HG03442 (cell line): ENCODE measurements around the gene VLDLR.
A peak's percentile ranks its signal among the peaks of the same experiment; 100 is the strongest.

ENCODE experiments used
- ATAC-seq: cut with Tn5 transposase; IDR thresholded peaks from one replicate; pipeline ENCODE4 v1.9.1; 2021; ENCODE audit warnings: mild to moderate bottlenecking, moderate library complexity; ENCODE audit not compliant: unreplicated experiment

The VLDLR gene

GRCh38 chr9:2662496-2662895 lies 40.9 kb downstream of the VLDLR start:
- no peak for ATAC-seq

GRCh38 chr9:2663461-2664173 lies 42.0 kb downstream of the VLDLR start:
- ATAC-seq, result no peak

GRCh38 chr9:2664174-2665065 lies 42.8 kb downstream of the VLDLR start:
- no peak for ATAC-seq

GRCh38 chr9:2666569-2666968 lies 45.0 kb downstream of the VLDLR start:
- no peak for ATAC-seq

GRCh38 chr9:2673161-2673560 lies 51.6 kb downstream of the VLDLR start:
- ATAC-seq, result no peak

- ATAC-seq, result no peak
These were observed 52.7 kb downstream of the VLDLR start for GRCh38 chr9:2674141-2674824.

GRCh38 chr9:2675834-2676233 lies 54.2 kb downstream of the VLDLR start:
- ATAC-seq, result no peak

GRCh38 chr9:2676466-2676865 lies 54.9 kb downstream of the VLDLR start:
- ATAC-seq, result no peak

- no peak for ATAC-seq
These were observed 56.6 kb downstream of the VLDLR start for GRCh38 chr9:2677915-2678889.

GRCh38 chr9:2679011-2679410 lies 57.4 kb downstream of the VLDLR start:
- no peak for ATAC-seq

GRCh38 chr9:2681981-2682380 lies 60.4 kb downstream of the VLDLR start:
- ATAC-seq, result no peak

- ATAC-seq, result no peak
These were observed 65.3 kb downstream of the VLDLR start for GRCh38 chr9:2686911-2687310.

- ATAC-seq, result no peak
These were observed 67.0 kb downstream of the VLDLR start for GRCh38 chr9:2688636-2689035.

GRCh38 chr9:2691212-2691611 lies 69.6 kb downstream of the VLDLR start:
- no peak for ATAC-seq

GRCh38 chr9:2691626-2692025 lies 70.0 kb downstream of the VLDLR start:
- ATAC-seq, result no peak

GRCh38 chr9:2693056-2693455 lies 71.5 kb downstream of the VLDLR start:
- no peak for ATAC-seq

GRCh38 chr9:2697492-2697891 lies 75.9 kb downstream of the VLDLR start:
- ATAC-seq, result peak; percentile 79

GRCh38 chr9:2700398-2700797 lies 78.8 kb downstream of the VLDLR start:
- no peak for ATAC-seq

GRCh38 chr9:2700909-2701550 lies 79.4 kb downstream of the VLDLR start:
- no peak for ATAC-seq

GRCh38 chr9:2704504-2704903 lies 82.9 kb downstream of the VLDLR start:
- ATAC-seq, result no peak
